Measurements from ENCODE around the gene ATP10B. TPM values are rescaled to one million over a fixed set of nuclear protein-coding genes. Genes with fewer than 3 reads are reported as not detected.

ATP10B gene
- polyA plus RNA-seq, 1 of the 3 experiments (the other 2 are of a cell fraction) = not detected

DNA sequence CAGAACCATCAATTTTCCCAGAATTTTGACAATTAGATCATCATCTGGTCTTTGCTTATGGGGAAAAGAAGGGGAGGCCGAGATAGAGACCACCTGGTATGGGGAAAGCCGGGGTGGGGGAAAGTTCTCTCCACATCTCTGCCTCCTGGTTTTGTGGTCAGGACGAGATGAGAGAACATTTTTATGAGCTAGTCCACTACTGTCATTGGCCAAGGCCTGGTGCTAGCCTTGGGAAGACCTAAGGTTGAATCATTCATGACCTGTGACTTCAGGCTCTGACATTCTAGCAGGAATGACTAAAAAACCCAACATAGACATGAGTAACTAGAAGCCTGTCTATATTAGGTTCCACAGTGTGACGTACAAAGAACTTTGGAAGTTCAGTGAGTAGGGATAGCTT, 295.2 kb downstream of the ATP10B start (continued):
- TF ChIP-seq SIN3A (IDR thresholded peaks at IDR 0.05; ENCODE audit: borderline replicate concordance, low read depth, low read length) (no peak), TAF1 (IDR thresholded peaks at IDR 0.05; ENCODE audit: borderline replicate concordance, low read depth, low read length) (no peak)
- TF ChIP-seq, protein P1, sequence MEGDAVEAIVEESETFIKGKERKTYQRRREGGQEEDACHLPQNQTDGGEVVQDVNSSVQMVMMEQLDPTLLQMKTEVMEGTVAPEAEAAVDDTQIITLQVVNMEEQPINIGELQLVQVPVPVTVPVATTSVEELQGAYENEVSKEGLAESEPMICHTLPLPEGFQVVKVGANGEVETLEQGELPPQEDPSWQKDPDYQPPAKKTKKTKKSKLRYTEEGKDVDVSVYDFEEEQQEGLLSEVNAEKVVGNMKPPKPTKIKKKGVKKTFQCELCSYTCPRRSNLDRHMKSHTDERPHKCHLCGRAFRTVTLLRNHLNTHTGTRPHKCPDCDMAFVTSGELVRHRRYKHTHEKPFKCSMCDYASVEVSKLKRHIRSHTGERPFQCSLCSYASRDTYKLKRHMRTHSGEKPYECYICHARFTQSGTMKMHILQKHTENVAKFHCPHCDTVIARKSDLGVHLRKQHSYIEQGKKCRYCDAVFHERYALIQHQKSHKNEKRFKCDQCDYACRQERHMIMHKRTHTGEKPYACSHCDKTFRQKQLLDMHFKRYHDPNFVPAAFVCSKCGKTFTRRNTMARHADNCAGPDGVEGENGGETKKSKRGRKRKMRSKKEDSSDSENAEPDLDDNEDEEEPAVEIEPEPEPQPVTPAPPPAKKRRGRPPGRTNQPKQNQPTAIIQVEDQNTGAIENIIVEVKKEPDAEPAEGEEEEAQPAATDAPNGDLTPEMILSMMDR (IDR thresholded peaks at IDR 0.05) = no peak

DNA sequence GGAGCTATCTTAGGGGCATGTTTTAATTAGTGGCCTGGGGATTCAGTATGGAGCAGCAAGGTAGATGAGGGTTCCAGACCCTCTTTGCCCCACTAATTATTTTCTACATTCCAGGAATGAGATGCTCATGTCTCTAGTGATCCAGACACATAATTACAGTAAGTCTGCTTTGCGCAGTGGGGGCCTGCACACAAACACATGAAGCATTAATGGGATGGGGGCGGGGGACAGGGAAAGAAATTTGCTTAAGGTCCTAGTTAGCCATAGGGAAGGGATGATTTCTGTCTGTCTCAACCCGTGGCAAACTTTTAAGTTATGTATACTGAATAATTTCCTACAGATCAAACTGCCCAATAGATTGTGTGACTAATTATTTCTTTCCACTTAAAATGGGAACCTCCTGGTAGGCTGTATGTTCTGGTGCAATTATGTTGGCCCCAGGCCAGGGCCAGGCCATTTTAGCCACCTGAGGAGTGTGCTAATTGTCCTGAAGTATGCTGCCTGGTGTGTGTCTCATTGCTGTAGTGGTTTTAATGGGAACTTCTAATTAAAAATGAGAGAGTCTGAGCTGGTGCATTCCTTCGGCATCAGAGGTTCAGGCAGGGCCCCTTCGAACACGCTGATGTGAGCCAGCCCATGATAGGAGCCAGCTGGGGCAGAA, 295.9 kb downstream of the ATP10B start:
- Histone ChIP-seq H3K4me3 (ENCODE audit: low read depth in 2 of 2, low read length in 1 of 2) (no peak overlapping the region), H3K4me2 (no peak overlapping the region), H2AFZ (ENCODE audit: low read depth) (no peak overlapping the region), H3K36me3 (replicated peaks in 1 of 2; ENCODE audit: control insufficient read depth in 1 of 2, insufficient read depth in 2 of 2, low read length in 1 of 2) (no peaks in the 10 kb centered on the region), H3K9me3 (no peaks in the 10 kb centered on the region), H3K9me2 (no peaks in the 10 kb centered on the region), H3K79me2 (ENCODE audit: insufficient read depth) (no peaks in the 10 kb centered on the region), H4K20me1 (ENCODE audit: insufficient read depth) (no peaks in the 10 kb centered on the region), H3K9ac (no peak overlapping the region), H3K4me1 (ENCODE audit: control insufficient read depth in 1 of 2, insufficient read depth in 2 of 2, low read depth in 1 of 2, low read length in 1 of 2) (no peaks in the 10 kb centered on the region), H3F3A (replicated peaks; ENCODE audit: insufficient read depth) (no peaks in the 10 kb centered on the region), H3K27me3 (ENCODE audit: insufficient read depth) (no peaks in the 10 kb centered on the region; the same call in 1 of the 2 replicates), H3K27ac (ENCODE audit: low read depth in 2 of 2, low read length in 1 of 2) (no peak overlapping the region)
- ChIA-PET CTCF (interaction anchor here (1.7 kb wide), 1 partner anchor 31 kb away, joined by 3 read pairs; no protein-coding TSS in a partner anchor), POLR2A (no interaction called here)
- TF ChIP-seq RCOR1 (IDR thresholded peaks at IDR 0.05; ENCODE audit: low read length) (no peak), EP300 (IDR thresholded peaks at IDR 0.05; ENCODE audit: borderline replicate concordance in 1 of 2, low read depth in 1 of 2, low read length in 1 of 2) (no peak), GABPA (IDR thresholded peaks at IDR 0.05; ENCODE audit: low read depth) (no peak), GATA2 (CRISPR knock-in tag; IDR thresholded peaks at IDR 0.05) (no peak), CHD2 (IDR thresholded peaks at IDR 0.05; ENCODE audit: low read length, partially characterized antibody) (no peak)
- whole genome bisulfite sequencing (ENCODE audit: low lambda C conversion rate) = 20% methylated on average over 6 of the region's 6 CpGs
- no peak for DNase-seq

DNA sequence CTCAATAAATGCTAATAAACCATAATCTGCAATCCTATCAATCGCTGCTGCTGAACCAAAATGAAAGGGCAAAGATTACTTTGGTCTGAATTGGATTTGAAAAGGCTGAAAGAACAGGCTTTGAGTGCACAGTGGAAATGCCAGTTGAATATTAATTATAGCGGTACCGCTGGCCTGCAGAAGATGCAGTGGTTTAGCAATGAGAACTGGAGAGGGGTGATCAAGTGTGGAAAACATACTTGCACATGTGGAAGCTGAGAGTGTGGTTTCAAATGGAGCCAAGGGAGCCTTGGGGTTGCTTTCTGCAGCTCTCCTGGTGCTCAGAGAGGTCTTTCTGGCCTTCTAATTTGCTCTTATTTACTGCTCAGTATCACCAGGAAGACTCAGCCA, 296.4 kb downstream of the ATP10B start:
- H3K4me3 ChIP-seq (ENCODE audit: low read depth in 2 of 2, low read length in 1 of 2) = no peak overlapping the region
- no peak overlapping the region for H3K4me2 ChIP-seq
- H2AFZ ChIP-seq (ENCODE audit: low read depth) = no peak overlapping the region
- no peaks in the 10 kb centered on the region for H3K9me2 ChIP-seq
- H4K20me1 ChIP-seq (ENCODE audit: insufficient read depth) = no peaks in the 10 kb centered on the region
- H3K36me3 ChIP-seq (replicated peaks in 1 of 2; ENCODE audit: control insufficient read depth in 1 of 2, insufficient read depth in 2 of 2, low read length in 1 of 2) = no peaks in the 10 kb centered on the region
- POLR2A ChIA-PET = no interaction called here
- CTCF ChIA-PET = no interaction called here
- no peaks in the 10 kb centered on the region for H3K79me2 ChIP-seq (ENCODE audit: insufficient read depth)
- H3F3A ChIP-seq (replicated peaks; ENCODE audit: insufficient read depth) = no peaks in the 10 kb centered on the region
- H3K9me3 ChIP-seq = no peaks in the 10 kb centered on the region
- DNase-seq = no peak
- H3K27me3 ChIP-seq (ENCODE audit: insufficient read depth) = no peaks in the 10 kb centered on the region; the same call in 1 of the 2 replicates
- WGBS (ENCODE audit: low lambda C conversion rate) = 32% methylated on average over 3 of the region's 3 CpGs
- H3K27ac ChIP-seq (ENCODE audit: low read depth in 2 of 2, low read length in 1 of 2) = no peak overlapping the region
- H3K9ac ChIP-seq = no peak overlapping the region
- H3K4me1 ChIP-seq (ENCODE audit: control insufficient read depth in 1 of 2, insufficient read depth in 2 of 2, low read depth in 1 of 2, low read length in 1 of 2) = no peaks in the 10 kb centered on the region
- no peak for TF ChIP-seq GATA2 (CRISPR knock-in tag; IDR thresholded peaks at IDR 0.05)
- TF ChIP-seq, protein P1 (IDR thresholded peaks at IDR 0.05) = no peak
- no peak for TF ChIP-seq TEAD4 (IDR thresholded peaks at IDR 0.05; ENCODE audit: borderline replicate concordance, insufficient read depth)
- no peak for TF ChIP-seq TCF12 (IDR thresholded peaks at IDR 0.05)
- TF ChIP-seq, protein P2, sequence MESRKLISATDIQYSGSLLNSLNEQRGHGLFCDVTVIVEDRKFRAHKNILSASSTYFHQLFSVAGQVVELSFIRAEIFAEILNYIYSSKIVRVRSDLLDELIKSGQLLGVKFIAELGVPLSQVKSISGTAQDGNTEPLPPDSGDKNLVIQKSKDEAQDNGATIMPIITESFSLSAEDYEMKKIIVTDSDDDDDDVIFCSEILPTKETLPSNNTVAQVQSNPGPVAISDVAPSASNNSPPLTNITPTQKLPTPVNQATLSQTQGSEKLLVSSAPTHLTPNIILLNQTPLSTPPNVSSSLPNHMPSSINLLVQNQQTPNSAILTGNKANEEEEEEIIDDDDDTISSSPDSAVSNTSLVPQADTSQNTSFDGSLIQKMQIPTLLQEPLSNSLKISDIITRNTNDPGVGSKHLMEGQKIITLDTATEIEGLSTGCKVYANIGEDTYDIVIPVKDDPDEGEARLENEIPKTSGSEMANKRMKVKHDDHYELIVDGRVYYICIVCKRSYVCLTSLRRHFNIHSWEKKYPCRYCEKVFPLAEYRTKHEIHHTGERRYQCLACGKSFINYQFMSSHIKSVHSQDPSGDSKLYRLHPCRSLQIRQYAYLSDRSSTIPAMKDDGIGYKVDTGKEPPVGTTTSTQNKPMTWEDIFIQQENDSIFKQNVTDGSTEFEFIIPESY (IDR thresholded peaks at IDR 0.05; ENCODE audit: borderline replicate concordance, low read depth) = no peak
- no peak for TF ChIP-seq NRF1 (IDR thresholded peaks at IDR 0.05; ENCODE audit: low read depth, low read length)
- no peak for TF ChIP-seq FOSL2 (IDR thresholded peaks at IDR 0.05; ENCODE audit: borderline replicate concordance, low read depth)
- no peak for TF ChIP-seq CHD2 (IDR thresholded peaks at IDR 0.05; ENCODE audit: low read length, partially characterized antibody)
- TF ChIP-seq MEF2A (IDR thresholded peaks at IDR 0.05; ENCODE audit: borderline replicate concordance, low read depth) = no peak
- TF ChIP-seq, protein P3, sequence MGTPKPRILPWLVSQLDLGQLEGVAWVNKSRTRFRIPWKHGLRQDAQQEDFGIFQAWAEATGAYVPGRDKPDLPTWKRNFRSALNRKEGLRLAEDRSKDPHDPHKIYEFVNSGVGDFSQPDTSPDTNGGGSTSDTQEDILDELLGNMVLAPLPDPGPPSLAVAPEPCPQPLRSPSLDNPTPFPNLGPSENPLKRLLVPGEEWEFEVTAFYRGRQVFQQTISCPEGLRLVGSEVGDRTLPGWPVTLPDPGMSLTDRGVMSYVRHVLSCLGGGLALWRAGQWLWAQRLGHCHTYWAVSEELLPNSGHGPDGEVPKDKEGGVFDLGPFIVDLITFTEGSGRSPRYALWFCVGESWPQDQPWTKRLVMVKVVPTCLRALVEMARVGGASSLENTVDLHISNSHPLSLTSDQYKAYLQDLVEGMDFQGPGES (IDR thresholded peaks at IDR 0.05; ENCODE audit: low read depth, low read length) = no peak
- TF ChIP-seq GABPA (IDR thresholded peaks at IDR 0.05; ENCODE audit: low read depth) = no peak
- no peak for TF ChIP-seq SMC3 (IDR thresholded peaks at IDR 0.05; ENCODE audit: low read depth, low read length)
- no peak for TF ChIP-seq POLR2AphosphoS5 (IDR thresholded peaks at IDR 0.05; ENCODE audit: low read depth, low read length)
- no peak for TF ChIP-seq EP300 (IDR thresholded peaks at IDR 0.05; ENCODE audit: borderline replicate concordance in 1 of 2, low read depth in 1 of 2, low read length in 1 of 2)
- no peak for TF ChIP-seq FOXJ3 (CRISPR knock-in tag; IDR thresholded peaks at IDR 0.05)

All from SK-N-SH (cell line).